HG03280 (cell line): ENCODE results near the gene CLEC2A.
A peak's percentile ranks its signal among the peaks of the same experiment; 100 is the strongest.
"Not testable (repeated sequence)": the region's sequence is repeated elsewhere in the genome, so short reads cannot be mapped to it uniquely, and the experiment has no call there.

Experiments used
- ATAC-seq: cut with Tn5 transposase; IDR thresholded peaks from one replicate; pipeline ENCODE4 v1.9.1; 2021; ENCODE audit warnings: mild to moderate bottlenecking, moderate library complexity; ENCODE audit not compliant: unreplicated experiment

CLEC2A gene, protein sequence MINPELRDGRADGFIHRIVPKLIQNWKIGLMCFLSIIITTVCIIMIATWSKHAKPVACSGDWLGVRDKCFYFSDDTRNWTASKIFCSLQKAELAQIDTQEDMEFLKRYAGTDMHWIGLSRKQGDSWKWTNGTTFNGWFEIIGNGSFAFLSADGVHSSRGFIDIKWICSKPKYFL

DNA sequence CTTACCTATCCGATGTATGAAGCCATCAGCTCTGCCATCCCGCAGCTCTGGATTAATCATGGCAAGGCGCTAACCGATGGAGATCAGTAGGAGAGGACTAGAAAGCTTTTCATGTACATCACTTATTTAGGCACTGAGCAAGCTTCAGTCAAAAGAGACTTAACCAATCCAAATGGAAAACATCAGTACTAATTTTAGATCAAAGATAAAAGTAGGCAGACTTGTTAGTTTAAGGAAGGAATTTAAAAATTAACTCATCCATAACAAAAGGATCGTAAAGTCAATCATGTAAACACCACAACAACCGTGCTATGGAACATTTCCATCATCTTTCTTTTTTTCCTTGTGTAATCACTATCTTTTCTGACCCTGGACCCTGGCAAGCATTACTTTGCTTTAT is at the start of gene CLEC2A:
Gene CLEC2A (minus strand): TSS at position 101 of the 400 bp plus-strand sequence. CDS start 41 bp downstream, at position 60.
- no peak for ATAC-seq

DNA sequence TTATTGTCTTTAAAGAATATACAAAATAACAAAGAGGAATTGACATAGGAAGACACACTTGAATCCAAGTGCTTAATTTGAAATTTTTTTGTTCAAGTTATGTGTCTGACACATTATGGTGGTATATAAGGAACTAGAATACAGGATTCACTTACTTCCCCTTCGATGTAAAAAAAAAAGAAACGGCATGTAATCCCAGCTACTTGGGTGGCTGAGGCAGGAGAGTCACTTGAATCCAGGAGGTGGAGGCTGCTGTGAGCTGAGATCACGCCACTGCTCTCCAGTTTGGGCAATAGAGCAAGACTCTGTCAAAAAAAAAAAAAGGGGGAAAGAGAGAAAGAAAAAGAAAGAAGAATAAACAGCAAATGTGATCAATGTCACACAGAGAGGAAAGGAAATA is 48.0 kb upstream of the CLEC2A start:
- no peak for ATAC-seq

DNA sequence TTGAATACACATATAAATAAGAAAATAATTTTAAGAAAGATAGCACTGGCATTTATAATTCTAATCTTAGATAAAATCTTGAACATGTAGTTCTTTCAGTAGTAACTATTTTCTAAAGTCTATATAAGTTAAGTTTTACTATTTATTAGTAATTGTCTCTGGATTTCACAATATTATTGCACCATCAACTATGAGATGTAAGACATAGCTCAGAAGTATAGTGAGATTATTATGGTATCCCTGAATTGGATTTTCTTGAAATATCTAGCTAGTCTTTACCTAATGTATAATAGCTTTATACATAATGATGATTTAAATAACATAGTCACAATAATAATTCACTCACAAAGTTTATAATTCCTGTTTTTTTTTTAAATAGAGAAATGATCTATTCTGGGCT is 45.7 kb upstream of the CLEC2A start:
- no peak for ATAC-seq

DNA sequence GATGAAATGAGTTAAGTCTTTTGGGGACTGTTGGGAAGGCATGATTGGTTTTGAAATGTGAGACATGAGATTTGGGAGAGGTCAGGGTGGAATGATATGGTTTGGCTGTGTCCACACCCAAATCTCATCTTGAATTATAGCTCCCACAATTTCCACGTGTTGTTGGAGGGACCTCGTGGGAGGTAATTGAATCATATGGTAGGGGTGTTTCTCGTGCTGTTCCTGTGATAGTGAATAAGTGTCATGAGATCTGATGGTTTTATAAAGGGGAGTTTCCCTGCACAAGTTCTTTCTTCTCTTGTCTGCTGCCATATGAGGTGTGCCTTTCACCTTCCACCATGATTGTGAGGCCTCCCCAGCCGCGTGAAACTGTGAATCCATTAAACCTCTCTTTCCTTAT is 44.5 kb upstream of the CLEC2A start:
- ATAC-seq = not testable (repeated sequence)

DNA sequence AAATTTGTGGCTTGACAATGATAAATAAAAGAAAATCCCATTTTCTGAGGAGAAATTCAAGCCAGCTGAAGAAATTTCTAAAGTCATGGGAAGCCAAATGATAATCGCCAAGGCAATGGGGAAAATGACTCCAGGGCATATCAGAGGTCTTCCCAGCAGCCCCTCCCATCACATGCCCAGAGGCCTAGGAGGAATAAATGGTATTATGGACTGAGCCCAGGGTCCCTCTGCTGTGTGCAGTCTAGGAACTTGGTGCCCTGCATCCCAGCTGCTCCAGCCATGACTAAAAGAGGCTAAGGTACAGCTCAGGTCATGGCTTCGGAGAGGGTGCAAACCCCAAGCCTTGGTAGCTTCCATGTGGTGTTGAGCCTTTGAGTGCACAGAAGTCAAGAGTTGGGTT is 43.4 kb upstream of the CLEC2A start:
- no peak for ATAC-seq

DNA sequence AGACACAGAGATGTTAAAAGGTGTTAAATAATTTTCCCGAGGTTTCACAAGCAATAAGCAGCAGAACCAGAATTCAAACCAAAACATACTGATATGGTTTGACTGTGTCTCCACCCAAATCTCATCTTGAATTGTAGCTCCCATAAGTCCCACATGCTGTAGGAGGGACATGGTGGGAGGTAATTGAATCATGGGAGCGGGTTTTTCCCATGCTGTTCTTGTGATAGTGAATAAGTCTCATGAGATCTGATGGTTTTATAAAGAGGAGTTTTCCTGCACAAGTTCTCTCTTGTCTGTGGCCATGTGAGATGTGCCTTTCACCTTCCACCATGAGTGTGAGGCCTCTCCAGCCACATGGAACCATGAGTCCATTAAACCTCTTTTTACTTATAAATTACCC is 42.6 kb upstream of the CLEC2A start:
- not testable (repeated sequence) for ATAC-seq

DNA sequence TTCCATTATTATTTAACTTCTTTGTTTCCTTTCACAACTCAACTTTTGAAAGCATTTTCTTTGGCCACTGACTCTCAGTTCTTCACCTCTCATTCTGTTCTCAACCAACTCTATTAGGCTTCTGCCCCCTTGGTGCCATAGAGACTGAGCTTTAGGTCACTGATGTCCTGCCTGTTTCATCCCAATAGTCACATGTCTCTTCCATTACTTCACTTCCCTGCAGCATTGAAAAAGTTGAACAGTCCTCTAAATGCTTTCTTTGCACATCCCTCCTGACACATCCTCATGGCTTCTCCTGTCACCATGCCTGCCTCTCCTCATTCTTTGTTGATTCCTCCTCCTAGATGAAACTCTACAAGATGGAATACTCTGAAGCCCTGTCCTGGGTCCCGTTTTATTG is 41.8 kb upstream of the CLEC2A start:
- no peak for ATAC-seq

DNA sequence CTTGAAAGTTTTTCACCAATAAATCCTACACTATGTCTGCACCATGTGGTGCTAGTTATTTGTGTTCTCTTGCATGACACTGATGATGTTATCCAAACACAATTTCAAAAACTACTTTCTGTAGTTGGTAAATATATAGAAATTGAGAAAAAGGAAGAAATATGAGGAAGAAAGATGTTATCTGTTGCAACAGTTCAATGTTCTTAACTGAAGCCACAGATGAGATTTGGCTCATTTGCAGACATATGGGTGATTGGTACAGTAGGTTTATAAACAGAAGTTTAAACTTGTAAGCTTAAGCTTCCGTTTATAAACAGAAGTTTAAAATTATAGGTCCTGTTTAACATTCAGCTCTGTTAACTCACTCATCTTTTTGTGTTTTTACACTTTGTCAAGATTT is 39.0 kb upstream of the CLEC2A start, which contains the start of gene CLEC12A:
Gene CLEC12A (plus strand): TSS at position 229 of the 400 bp plus-strand sequence. CDS start 188 bp downstream, outside the sequence.
- ATAC-seq = no peak

DNA sequence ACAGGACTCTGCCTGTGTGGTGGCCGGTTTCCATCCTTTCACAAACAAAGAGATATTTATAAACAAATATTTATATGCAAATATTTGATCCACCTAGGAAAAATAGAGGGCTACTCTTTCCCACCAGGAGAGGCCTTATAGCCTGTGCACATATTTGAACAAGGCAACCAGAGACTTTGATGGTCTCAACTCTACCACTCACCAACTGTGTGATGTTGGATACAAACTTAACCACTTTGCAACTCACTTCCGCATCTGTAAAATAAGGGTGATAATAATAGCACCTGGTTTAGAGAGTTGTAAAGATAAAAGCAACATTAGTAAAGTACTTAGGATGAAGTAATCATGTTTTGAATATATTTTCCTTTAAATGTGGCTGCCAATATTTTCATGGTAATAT is 37.5 kb upstream of the CLEC2A start:
- no peak for ATAC-seq

DNA sequence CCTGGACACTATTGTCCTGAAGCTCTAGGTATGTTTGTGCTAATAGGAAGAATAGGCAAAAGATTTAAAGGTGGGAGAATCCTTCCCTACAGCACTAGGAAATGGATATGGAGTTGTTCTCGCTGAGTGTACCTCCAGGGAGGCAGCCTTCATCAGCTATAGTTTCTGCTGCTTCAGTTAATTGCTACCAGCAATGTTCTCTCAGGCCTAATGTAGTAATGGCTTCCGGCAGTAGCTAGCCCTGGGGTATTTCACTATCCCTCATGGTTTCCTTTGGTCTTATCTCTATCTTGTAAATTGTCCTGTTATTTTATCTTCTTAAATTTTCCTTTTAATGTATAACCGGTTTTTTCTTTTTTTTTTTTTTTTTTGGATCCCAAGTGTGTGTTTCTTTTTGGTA is 29.7 kb upstream of the CLEC2A start:
- ATAC-seq = no peak

DNA sequence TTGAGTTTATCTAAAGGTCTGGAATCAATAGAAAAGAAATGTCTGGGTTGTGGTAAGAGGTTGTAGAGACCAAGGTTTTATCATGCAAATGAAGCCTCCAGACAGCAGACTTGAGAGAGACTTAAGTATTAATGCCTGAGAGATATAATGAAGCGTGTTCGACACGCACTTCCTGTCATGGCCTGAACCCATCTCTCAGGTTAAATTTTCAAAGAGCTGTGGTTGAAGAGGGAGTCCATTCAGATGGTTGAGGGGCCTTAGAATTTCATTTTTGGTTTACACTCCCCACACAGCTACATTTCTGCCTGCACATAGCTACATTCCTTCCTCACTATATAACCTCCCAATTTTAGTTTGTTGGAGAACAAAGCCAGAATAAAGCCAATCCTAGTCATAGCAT is 28.9 kb upstream of the CLEC2A start:
- ATAC-seq = no peak

DNA sequence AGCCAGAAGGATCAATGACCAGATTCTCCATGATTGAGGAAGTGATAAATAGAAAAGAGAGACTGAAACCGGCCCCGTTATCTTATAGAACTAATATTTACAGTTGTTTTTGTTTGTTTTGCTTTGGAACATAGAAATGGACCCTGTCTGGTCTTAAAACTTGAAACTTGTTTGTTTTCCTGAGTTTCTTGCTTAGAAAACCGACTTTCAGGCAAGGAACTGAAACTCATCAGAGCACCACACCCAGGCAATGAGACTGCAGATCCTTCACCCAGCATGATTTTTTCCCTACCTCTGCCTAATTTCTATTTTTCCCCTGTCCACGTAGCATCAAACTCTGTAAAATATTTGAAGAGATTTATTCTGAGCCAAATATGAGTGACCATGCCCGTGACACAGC is 28.4 kb upstream of the CLEC2A start:
- ATAC-seq = no peak

DNA sequence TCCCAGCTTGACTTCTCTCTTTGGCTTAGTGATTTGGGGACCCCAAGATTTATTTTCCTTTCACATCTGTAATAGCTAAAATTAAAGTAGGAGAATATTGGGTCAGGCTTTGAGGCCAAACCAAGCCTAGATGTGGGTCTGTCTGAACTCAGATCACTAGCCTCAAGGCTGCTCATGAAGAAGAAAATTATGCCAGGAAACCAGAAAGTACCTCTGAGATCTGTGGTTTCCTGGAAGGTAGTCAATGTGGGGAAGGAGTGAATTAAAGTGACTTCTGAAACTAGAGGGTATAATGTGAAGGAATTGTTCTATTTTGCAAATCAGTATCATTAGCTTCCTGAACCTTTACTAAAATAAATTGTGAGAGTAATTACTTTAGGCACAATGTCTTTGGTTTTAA is 25.7 kb upstream of the CLEC2A start:
- ATAC-seq = no peak

DNA sequence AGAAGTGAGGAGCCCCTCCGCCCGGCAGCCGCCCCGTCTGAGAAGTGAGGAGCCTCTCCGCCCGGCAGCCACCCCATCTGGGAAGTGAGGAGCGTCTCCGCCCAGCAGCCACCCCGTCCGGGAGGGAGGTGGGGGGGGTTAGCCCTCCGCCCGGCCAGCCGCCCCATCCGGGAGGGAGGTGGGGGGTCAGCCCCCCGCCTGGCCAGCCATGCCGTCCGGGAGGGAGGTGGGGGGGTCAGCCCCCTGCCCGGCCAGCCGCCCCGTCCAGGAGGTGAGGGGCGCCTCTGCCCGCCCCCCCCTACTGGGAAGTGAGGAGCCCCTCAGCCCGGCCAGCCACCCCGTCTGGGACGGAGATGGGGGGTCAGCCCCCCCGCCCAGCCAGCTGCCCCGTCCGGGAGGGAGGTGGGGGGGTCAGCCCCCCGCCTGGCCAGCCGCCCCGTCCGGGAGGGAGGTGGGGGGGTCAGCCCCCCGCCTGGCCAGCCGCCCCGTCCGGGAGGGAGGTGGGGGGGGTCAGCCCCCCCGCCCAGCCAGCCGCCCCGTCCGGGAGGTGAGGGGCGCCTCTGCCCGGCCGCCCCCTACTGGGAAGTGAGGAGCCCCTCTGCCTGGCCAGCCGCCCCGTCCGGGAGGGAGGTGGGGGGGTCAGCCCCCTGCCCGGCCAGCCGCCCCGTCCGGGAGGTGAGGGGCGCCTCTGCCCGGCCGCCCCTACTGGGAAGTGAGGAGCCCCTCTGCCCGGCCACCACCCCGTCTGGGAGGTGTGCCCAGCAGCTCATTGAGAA is 21.0 kb upstream of the CLEC2A start:
- ATAC-seq = not testable (repeated sequence)

DNA sequence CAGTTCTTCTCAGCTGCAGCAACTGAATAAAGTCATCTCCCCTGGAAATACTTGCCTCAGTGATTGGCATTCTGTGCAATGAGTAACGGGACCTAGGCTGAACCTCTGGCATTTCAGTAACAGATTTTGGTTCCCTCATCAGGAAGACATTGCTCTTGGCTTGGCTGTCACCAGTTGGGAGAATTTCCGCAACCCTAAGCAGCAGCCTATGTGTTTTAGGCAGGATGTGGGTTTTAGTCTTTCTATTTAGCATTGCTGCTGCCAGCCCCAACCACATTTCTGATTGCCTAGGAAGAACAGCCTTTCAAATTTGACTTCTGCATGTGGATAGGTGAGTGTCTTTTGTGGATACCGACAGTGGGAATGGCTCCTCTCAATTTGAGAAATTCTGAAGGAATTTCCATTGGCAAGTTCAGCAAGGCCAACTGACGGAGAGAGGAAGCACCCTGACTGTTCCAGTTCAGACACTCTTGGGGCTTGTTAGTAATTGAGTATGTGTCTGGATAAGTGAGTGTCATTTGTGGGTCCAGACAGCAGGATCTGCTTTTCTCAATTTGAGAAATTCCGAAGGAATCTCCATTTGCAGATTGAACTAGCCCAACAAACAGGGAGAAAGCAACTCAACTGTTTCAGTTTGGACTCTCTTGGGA is 19.0 kb upstream of the CLEC2A start:
- no peak for ATAC-seq

DNA sequence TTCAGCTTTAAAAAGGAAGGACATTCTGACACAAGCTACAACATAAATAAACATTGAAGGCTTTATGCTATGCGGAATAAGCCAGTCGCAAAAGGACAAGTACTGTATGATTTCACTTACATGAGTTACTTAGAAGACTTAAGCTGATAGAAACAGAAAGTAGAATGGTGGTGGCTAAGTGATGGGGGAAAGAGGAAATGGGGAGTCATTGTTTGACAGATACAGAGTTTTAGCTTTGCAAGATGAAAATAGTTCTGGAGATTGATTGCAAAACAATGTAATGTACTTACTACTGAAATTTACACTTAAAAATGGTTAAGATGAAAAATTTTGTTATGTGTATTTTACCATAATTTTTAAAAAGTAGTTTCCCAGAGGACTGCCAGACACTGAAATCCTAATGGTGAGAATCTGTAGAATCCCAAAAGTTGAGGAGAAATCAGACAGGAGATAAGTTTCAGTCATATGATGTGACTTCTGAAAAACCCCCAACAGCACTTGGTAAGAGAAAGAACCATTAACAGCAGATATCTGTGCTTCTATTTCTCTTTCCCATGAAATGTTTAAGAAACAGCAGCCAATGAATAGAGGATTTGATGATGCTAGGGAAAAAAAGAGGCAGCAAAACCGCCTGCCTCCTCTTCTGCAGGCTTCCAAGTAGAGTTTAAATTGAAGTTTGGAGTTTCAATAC is 16.6 kb upstream of the CLEC2A start:
- peak; percentile 99 for ATAC-seq

DNA sequence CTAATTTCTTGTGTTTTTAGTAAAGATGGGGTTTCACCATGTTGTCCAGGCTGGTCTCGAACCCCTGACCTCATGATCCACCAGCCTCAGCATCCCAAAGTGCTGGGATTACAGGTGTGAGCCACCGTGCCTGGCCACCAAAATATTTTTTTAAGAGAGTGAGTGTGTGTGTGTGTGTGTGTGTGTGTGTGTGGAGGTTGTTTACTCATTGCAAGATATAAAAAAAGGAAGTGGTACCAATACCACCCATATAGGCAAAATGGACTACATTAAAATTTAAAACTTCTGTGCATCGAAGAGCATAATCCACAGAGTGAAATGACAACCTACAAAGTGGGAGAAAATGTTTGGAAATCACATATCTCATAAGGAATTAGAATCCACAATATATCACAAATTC is 15.5 kb upstream of the CLEC2A start:
- ATAC-seq = no peak

DNA sequence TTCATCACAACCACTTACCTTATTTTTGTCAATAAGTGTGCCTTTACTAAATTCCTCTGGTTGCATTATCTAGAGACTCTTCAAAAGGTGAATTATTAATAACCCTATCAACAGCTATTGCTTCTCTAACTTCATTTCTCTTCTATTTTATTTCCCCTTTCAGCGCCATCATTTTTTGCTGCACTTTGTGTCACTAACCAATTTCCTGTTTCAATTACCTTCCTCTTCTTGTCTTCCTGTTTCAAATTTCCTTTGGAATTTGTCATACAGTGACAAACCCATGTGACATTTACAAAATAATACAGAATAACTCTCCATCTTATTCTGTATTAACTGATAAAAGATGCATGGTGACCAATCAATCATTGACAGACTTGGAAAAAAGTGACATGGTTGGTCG is 12.2 kb upstream of the CLEC2A start:
- ATAC-seq = no peak

DNA sequence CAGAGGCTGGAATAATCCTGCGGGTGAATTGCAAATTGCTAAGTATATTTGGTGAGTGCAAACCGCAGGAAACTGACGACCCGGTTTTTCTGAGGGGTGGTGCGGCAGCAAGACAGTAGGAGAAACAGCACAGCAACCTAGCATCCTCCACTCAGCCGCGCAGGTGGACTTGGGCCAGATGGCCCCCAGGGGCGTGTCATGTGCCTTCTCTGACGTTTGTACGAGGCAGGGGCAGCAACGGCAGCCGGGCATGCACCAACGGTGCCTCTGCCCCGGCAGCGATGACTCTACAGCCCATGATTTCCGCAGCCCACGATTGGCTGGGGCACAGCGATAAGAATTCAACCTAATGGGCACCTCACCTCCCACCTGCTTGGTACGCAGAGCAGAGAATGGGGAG is 11.1 kb upstream of the CLEC2A start:
- peak; percentile 63 for ATAC-seq

DNA sequence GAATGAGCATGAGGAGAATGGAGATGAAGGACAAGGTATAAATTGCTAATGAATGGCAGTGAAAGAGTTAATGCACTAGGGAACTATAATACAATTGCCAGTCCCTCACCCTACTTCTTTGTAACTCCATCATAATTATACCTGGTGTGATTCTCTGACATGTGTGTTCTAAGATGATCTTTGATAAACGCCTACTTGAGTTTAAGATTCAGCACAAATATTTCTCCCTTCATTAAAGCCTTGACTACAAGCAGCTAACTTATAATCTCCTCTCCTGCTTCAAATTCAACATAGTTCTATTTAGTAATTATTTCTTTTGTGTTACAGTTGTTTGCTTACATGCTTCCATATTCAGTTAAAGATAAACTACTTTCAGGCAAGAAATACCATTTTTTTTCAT is 9.7 kb upstream of the CLEC2A start:
- no peak for ATAC-seq

DNA sequence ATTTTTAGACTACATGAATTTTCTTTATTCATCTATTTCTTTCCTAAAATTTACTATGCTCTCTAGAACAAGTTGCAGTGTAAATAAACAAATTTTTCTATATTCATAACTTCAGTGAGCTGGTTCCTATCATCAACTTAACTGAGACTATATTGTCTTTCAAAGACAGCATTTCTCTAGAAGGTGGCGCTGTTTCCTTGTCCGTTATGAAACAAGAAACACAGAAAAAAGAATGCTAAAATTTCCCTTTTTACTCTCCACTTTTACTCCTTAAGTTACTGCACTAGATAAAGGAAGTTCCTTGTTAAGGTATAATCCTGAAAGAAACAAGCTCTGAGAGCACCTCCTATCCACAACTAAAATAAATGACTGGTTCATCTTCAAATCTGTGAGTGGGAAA is 8.2 kb upstream of the CLEC2A start:
- no peak for ATAC-seq

DNA sequence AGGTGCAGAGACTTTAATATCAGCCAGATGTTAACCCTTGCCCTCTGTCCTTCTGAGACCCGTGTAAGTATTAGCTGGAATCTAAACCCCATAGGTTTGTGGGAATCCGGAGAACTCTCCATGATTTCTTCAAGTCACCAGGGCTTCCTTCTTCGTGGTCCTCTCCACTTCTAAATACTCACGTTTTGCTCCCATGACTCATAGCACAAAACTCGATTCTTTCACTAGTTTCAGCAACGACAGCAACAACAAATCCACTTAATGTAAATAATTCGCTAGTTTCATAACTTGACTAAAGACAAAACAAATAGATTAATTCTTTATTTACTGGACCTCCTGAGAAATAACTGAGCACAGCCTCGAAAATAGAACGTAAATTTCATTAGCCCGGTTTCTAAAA is 4.4 kb upstream of the CLEC2A start:
- no peak for ATAC-seq
